Thyroid gland (tissue), 4 donors: ENCODE results near the gene CD72.

Experiments
- POLR2A ChIP-seq, 2 donors: fragments of 450-650 bp; IDR thresholded peaks; one replicate each; pipeline ENCODE4 v1.6.1; 2017; ENCODE audit warnings: antibody characterized with exemption in 2 of 2, mild to moderate bottlenecking in 2 of 2, moderate library complexity in 1 of 2
- TF ChIP-seq, protein P1 (sequence below), 6 experiments: fragments of 200-600 bp in 3 of 6; fragments of 450-650 bp in 3 of 6; sonication (generic) in 3 of 6; IDR thresholded peaks; one replicate each; pipeline ENCODE4 v1.5.1; 2016 to 2019; ENCODE audit warnings: antibody characterized with exemption in 6 of 6, mild to moderate bottlenecking in 2 of 6, inconsistent platforms in 1 of 6, moderate library complexity in 1 of 6

DNA sequence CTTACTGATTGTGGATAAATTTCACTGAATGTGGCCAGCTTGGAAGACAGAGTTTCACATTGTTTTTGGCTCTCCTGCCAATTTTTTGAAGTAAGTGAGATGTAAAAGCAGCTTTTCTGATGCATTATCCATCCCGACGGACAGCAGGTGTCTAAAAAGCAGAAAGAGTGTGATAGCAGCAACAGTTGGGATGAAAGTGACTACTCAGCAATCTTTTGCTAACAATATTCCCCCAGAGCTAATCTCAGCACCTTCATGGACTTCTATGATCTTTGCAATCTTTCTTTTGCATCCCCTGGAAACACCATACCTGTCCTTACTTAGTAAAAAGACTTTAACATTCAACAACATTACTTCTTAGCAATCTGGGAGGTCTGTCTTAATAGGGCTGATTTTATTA, 5.4 kb downstream of the CD72 start:
- no peak for TF ChIP-seq POLR2A (IDR thresholded peaks at IDR 0.05)
- TF ChIP-seq, protein P1, sequence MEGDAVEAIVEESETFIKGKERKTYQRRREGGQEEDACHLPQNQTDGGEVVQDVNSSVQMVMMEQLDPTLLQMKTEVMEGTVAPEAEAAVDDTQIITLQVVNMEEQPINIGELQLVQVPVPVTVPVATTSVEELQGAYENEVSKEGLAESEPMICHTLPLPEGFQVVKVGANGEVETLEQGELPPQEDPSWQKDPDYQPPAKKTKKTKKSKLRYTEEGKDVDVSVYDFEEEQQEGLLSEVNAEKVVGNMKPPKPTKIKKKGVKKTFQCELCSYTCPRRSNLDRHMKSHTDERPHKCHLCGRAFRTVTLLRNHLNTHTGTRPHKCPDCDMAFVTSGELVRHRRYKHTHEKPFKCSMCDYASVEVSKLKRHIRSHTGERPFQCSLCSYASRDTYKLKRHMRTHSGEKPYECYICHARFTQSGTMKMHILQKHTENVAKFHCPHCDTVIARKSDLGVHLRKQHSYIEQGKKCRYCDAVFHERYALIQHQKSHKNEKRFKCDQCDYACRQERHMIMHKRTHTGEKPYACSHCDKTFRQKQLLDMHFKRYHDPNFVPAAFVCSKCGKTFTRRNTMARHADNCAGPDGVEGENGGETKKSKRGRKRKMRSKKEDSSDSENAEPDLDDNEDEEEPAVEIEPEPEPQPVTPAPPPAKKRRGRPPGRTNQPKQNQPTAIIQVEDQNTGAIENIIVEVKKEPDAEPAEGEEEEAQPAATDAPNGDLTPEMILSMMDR (IDR thresholded peaks at IDR 0.05) = no peak
